Astrocyte of the spinal cord (primary cell): ENCODE data around the gene NHERF1.

ENCODE experiments used
- DNase-seq: peaks from one replicate; pipeline ENCODE4 v3.0.0; 2011; ENCODE audit warnings: low read depth, low spot score
- H3K4me3 ChIP-seq: 2 replicates; pipeline ENCODE4 v1.5.1; 2011; ENCODE audit warnings: low read depth, mild to moderate bottlenecking, low read length, moderate library complexity
- in situ Hi-C: cut with HindIII; loops from 2 replicates; pipeline ENCODE4 v1.10.0; 2017; ENCODE audit warnings: low sequenced_read_pairs
- TF ChIP-seq, protein P1 (sequence below): IDR thresholded peaks from 2 replicates; pipeline ENCODE4 v1.5.1; 2012; ENCODE audit warnings: low read depth, mild to moderate bottlenecking, low read length, inconsistent platforms

NHERF1 gene

DNA sequence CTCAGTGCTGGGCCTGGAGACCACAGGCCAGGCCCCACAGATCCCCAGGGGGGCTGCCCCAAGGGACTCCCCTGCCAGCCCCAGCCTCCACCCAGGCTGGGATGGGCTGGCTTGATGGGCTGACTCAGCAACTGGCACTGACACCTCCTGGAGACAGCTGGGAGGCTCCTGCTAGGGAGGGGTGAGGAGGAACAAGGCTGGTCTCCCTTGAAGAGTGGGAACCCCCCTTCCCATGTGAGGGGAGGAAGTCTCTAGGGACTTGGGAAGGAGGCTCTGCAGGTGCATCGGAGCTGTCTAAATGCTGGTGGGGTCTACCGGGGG lies 10.4 kb downstream of the NHERF1 start:
- no peak overlapping the region for H3K4me3 ChIP-seq
- TF ChIP-seq, protein P1, sequence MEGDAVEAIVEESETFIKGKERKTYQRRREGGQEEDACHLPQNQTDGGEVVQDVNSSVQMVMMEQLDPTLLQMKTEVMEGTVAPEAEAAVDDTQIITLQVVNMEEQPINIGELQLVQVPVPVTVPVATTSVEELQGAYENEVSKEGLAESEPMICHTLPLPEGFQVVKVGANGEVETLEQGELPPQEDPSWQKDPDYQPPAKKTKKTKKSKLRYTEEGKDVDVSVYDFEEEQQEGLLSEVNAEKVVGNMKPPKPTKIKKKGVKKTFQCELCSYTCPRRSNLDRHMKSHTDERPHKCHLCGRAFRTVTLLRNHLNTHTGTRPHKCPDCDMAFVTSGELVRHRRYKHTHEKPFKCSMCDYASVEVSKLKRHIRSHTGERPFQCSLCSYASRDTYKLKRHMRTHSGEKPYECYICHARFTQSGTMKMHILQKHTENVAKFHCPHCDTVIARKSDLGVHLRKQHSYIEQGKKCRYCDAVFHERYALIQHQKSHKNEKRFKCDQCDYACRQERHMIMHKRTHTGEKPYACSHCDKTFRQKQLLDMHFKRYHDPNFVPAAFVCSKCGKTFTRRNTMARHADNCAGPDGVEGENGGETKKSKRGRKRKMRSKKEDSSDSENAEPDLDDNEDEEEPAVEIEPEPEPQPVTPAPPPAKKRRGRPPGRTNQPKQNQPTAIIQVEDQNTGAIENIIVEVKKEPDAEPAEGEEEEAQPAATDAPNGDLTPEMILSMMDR: no peak
- DNase-seq: peak; percentile 40
- in situ Hi-C loops: no loop called here

DNA sequence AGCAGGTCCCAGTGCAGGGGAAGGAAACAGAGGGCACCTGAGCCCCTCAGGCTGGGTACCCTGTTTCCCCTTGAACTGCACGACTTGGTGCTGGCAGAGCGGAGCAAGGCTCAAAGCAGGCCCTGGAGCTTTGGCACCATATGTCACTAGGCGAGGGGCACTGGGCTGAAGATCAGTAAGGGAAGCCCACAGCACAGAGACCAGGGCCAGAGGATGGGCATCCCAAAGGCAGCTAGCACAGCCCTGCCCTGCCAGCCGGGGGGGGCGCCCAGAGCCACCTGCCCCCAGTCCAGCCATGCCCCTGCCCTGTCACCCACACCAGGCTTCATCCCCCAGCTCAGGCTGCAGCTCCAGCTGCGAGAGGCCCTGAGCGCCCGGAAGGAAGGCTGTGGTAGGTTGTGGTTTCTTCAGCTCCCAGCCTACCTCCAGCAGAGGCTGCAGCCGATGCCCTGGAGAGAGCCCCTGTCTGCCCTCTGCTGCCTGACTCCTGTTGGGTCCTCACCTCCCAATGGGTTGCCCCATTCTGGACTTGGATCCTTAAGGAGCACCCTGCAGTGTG lies 10.9 kb downstream of the NHERF1 start:
- no peak overlapping the region for H3K4me3 ChIP-seq
- in situ Hi-C loops: no loop called here

DNA sequence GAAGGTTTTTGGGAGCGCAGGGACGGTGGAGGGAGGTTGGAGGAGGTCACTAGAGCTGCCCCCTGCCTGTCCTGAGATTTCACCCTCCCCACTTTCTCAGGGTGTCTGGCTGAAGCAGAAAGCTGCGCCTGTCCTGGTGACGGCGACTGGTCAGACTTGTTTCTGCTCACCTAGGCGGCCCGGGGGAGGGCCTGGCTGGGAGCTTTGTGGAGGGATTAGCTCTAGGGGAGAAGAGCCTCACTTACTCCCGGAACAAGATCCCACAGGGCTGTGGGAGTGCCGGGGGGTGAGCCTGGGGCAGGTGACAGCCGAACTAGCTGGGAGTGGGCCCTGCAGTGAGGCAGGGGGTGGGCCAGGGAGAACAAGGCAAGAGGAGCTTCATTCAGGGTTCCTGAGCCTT lies 11.5 kb downstream of the NHERF1 start:
- TF ChIP-seq, protein P1: no peak
- H3K4me3 ChIP-seq: no peak overlapping the region
- in situ Hi-C loops: no loop called here
- DNase-seq: no peak

More for the DNA sequence above, 10.9 kb downstream of the NHERF1 start:
- DNase-seq: no peak
- TF ChIP-seq, protein P1: no peak

DNA sequence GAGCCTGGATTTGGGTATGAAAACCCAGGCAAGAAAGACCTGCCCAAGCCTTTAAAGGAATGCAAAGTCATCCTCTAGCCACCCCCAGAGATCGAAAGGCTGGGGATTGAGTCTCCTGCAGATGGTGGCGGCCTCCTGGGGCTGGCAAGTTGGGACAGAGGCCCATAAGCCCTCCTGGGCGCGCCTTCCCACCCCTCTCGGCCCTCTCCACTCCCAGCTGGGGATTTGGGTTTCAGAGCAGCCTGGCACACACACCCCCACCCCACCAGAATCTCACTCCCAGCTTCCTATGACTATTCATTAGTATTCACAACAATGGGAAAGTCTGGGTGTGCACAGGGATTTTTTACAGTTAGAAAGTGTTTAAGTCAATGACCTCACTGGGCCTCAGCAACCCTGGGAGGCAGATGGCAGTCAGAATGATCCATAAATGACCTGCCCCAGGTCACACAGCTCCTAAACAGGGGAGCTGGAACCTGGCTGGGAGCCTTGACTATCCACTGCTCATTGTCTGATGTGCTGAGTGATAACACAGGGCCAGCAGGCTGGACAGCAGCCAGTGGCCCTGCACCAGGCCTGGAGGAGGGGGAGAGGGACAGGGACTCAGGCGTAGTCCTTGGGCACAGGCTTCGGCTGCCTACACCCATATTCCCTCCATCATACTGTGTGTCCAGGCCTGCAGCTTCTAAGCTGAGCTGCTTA lies 12.1 kb downstream of the NHERF1 start:
- DNase-seq: peak; percentile 17
- TF ChIP-seq, protein P1: no peak
- H3K4me3 ChIP-seq: no peak overlapping the region
- in situ Hi-C loops: no loop called here

DNA sequence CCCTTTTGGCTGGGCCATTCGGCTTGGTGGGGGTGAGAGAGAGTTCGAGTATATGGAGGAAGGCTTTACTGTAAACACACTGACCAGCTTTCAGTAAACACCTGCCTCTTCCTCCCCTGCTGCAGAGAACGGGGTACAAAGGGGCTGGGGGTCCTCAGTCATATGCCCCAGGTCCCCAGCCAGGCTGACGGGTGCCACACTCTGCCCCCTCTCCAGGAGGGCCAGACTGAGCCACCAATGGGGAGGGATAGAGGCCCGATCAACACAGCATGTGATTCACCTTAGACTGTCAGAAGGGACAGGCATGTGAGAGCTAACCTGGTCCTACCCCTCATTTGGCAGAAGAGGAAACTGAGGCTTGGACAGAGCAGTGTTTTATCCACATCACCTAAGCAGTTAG lies 13.0 kb downstream of the NHERF1 start:
- no peak overlapping the region for H3K4me3 ChIP-seq
- TF ChIP-seq, protein P1: no peak
- DNase-seq: no peak
- in situ Hi-C loops: no loop called here

DNA sequence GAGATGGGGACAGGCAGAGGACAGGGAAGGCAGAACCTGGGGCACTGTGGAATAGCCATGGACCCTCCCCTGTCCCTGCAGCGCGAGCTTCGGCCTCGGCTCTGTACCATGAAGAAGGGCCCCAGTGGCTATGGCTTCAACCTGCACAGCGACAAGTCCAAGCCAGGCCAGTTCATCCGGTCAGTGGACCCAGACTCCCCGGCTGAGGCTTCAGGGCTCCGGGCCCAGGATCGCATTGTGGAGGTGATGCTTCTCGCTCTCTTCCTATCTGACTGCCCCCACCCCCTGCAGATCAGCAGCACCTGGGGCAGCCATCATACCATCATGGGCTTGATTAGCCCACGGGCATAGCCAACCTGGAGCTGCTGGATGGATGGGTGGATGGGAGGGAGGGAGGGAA lies 13.5 kb downstream of the NHERF1 start:
- TF ChIP-seq, protein P1: no peak
- in situ Hi-C loops: no loop called here
- H3K4me3 ChIP-seq: no peak overlapping the region
- no peak for DNase-seq
